Type B pancreatic cell (in vitro differentiated cells): ENCODE data around the gene CRABP1. TPM values are rescaled to one million over a fixed set of nuclear protein-coding genes. Genes with fewer than 3 reads are reported as not detected.

Experiments used
- DNase-seq: peaks from one replicate; pipeline ENCODE4 v3.0.0; 2021; ENCODE audit warnings: mixed read lengths; ENCODE audit not compliant: unreplicated experiment; ENCODE audit errors: extremely low spot score
- H3K27ac Mint-ChIP-seq: 2 replicates; pipeline ENCODE4 v1.8.0; 2021; ENCODE audit warnings: mild to moderate bottlenecking, mixed read lengths
- H3K27me3 Mint-ChIP-seq: 2 replicates; pipeline ENCODE4 v1.8.0; 2021; ENCODE audit warnings: mixed read lengths
- H3K36me3 Mint-ChIP-seq: 2 replicates; pipeline ENCODE4 v1.8.0; 2021; ENCODE audit warnings: mixed read lengths
- H3K4me1 Mint-ChIP-seq: one replicate; pipeline ENCODE4 v1.8.0; 2021; ENCODE audit warnings: mixed read lengths; ENCODE audit not compliant: unreplicated experiment
- H3K4me3 Mint-ChIP-seq: 2 replicates; pipeline ENCODE4 v1.8.0; 2021; ENCODE audit warnings: mild to moderate bottlenecking, mixed read lengths
- H3K9me3 Mint-ChIP-seq: 2 replicates; pipeline ENCODE4 v1.8.0; 2021; ENCODE audit warnings: mixed read lengths
- CTCF ChIP-seq: fragments of 200-600 bp; sonication (generic); conservative IDR thresholded peaks from 2 replicates; pipeline ENCODE4 v1.5.0; 2021; ENCODE audit warnings: antibody characterized with exemption, mild to moderate bottlenecking
- total RNA-seq: library from RNA; stranded (reverse); gene quantifications from 2 replicates; pipeline ENCODE4 v1.2.1, GENCODE V29; 2021; ENCODE audit warnings: low replicate concordance

Gene CRABP1
- total RNA-seq, 1 donor from 2014 or later = 685 TPM

- no peak for TF ChIP-seq CTCF
- Mint-ChIP-seq H3K36me3 (no peaks in the 10 kb centered on the region), H3K4me3 (peak overlapping the region; percentile 65), H3K4me1 (peaks cover 26% of the 10 kb centered on the region), H3K9me3 (no peaks in the 10 kb centered on the region), H3K27me3 (peaks cover 3% of the 10 kb centered on the region), H3K27ac (no peak overlapping the region)
- DNase-seq = no peak
Observed at GRCh38 chr15:78301326-78301725, 38.8 kb upstream of the CRABP1 start.

GRCh38 chr15:78301828-78302227 is 38.3 kb upstream of the CRABP1 start:
- peaks cover 27% of the 10 kb centered on the region for H3K4me1 Mint-ChIP-seq
- H3K27me3 Mint-ChIP-seq = peaks cover 3% of the 10 kb centered on the region
- no peaks in the 10 kb centered on the region for H3K36me3 Mint-ChIP-seq
- no peak for DNase-seq
- no peak overlapping the region for H3K27ac Mint-ChIP-seq
- H3K9me3 Mint-ChIP-seq = no peaks in the 10 kb centered on the region
- H3K4me3 Mint-ChIP-seq = peak overlapping the region; percentile 65
- TF ChIP-seq CTCF = no peak

- Mint-ChIP-seq H3K4me3 (peak overlapping the region; percentile 61), H3K9me3 (no peaks in the 10 kb centered on the region), H3K4me1 (peaks cover 24% of the 10 kb centered on the region), H3K27ac (no peak overlapping the region), H3K27me3 (peaks cover 3% of the 10 kb centered on the region), H3K36me3 (no peaks in the 10 kb centered on the region)
- no peak for DNase-seq
- TF ChIP-seq CTCF = no peak
Observed at GRCh38 chr15:78302579-78303312, 37.4 kb upstream of the CRABP1 start.

- Mint-ChIP-seq H3K4me3 (no peak overlapping the region), H3K27ac (no peak overlapping the region), H3K9me3 (no peaks in the 10 kb centered on the region), H3K27me3 (peaks cover 6% of the 10 kb centered on the region), H3K4me1 (peaks cover 17% of the 10 kb centered on the region), H3K36me3 (no peaks in the 10 kb centered on the region)
- DNase-seq = no peak
- no peak for TF ChIP-seq CTCF
Observed at GRCh38 chr15:78304216-78305066, 35.7 kb upstream of the CRABP1 start.

GRCh38 chr15:78306176-78306774 is 33.9 kb upstream of the CRABP1 start:
- H3K4me3 Mint-ChIP-seq = no peak overlapping the region
- peaks cover 17% of the 10 kb centered on the region for H3K4me1 Mint-ChIP-seq
- no peak for TF ChIP-seq CTCF
- H3K36me3 Mint-ChIP-seq = no peaks in the 10 kb centered on the region
- DNase-seq = no peak
- H3K9me3 Mint-ChIP-seq = no peaks in the 10 kb centered on the region
- peaks cover 6% of the 10 kb centered on the region for H3K27me3 Mint-ChIP-seq
- H3K27ac Mint-ChIP-seq = no peak overlapping the region
